Stimulated activated naive CD4-positive, alpha-beta T cell (primary cell): Measurements from ENCODE around the gene DCLRE1A.
"Not testable (repeated sequence)": the region's sequence is repeated elsewhere in the genome, so short reads cannot be mapped to it uniquely, and the experiment has no call there.

Experiments used
- DNase-seq, 6 experiments: peaks; one replicate each; lab custom pipeline; 2025; lab: John Stamatoyannopoulos, UW

The DCLRE1A gene

DNA sequence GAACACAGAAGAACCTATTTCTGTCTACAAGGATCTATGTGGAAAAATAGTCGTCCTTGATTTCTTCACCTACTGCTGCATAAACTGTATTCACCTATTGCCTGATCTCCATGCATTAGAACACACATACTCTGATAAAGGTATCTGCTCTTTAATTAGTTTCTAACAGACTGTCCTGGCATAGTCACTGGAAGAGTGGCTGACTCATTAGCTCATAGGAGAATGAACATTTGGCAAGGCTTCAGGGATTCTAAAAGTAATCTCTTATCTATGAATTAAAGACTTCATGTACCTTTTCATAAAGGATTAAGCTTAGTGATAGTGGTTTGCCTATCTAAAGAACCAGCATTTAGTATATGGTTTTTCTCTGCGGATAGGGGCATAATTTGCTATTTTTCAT is 4.7 kb upstream of the DCLRE1A start:
- DNase-seq, result no peak

GRCh38 chr10:113857210-113857609 is 3.3 kb upstream of the DCLRE1A start:
- DNase-seq, result no peak

- no peak for DNase-seq
Measured at GRCh38 chr10:113856563-113856962, 2.7 kb upstream of the DCLRE1A start.

DNA sequence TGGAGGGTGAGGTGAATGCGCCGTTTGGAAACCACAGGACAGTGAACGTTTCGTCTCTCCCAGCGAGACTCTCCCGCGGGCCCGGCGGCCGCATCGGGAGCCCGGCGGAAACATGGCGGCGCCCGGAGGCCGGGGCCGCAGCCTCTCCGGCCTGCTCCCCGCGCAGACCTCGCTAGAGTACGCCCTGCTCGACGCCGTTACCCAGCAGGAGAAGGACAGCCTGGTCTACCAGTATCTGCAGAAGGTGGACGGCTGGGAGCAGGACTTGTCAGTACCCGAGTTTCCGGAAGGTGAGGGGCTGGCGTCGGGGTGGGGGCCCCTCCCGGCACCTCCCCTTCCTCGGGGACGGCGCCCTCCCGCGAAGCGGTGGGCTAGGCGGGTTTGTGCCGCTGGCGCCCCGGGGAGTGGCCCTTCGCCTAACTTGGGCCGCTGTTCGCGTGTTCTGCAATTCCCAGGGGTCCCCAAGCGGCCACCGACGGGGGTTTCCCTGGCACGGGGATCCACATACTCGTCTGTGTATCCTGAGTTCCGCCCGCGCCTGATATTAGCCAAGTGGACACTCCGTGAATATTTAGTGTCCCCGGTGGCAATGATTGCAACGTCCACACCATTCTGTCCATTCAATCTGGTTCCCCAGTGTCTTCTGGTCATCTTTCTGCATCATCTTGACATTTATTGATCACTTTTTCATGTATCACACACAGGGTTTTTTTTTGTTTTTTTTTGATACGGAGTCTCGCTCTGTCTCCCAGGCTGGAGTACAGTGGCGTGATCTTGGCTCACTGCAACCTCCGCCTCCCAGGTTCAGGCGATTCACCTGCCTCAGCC is 1.1 kb upstream of the DCLRE1A start:
- DNase-seq, result peak; percentile 13 to 54 (median 28)

GRCh38 chr10:113853578-113854012 is 287 bp downstream of the DCLRE1A start:
- no peak for DNase-seq

DNA sequence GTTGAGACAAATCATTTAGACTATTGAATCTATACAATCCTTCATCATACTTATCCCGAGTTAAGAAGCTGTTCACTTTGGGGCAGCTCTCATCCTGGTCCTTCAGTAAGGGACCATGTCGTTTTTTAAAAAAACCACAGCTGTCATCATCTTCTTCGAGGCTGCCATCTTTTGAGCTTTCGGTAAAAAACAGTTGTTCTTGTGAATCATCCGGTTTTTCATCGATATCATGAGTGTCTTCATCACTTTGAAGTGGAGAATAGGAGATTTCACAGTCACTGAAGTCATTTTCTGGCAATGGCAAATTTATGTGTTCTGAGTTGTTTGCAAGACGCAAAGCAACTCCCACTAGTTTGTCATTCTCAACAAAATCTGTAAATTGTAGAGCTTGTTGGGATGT is 3.9 kb downstream of the DCLRE1A start:
- no peak for DNase-seq

- DNase-seq, result no peak
Measured at GRCh38 chr10:113849140-113849803, 4.6 kb downstream of the DCLRE1A start.

DNA sequence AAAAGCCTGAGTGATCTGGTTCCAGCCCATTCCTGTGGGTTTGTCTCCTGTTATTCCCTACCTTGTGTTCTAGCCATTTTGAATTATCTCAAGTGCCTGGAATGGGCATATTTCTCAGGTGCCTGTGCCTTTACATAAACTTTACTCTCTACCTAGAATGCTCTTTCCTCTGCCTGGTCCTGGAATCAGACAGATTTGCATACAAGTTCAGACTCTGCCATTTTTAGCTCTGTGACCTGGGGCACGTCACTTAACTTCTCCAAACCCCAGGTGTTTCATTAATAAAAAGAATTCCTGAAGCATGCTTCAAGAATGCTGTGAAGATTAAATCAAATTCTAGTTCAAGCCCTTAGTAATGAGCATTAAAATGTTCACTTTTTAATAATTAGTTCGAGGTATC is 7.8 kb downstream of the DCLRE1A start:
- DNase-seq, result no peak

DNA sequence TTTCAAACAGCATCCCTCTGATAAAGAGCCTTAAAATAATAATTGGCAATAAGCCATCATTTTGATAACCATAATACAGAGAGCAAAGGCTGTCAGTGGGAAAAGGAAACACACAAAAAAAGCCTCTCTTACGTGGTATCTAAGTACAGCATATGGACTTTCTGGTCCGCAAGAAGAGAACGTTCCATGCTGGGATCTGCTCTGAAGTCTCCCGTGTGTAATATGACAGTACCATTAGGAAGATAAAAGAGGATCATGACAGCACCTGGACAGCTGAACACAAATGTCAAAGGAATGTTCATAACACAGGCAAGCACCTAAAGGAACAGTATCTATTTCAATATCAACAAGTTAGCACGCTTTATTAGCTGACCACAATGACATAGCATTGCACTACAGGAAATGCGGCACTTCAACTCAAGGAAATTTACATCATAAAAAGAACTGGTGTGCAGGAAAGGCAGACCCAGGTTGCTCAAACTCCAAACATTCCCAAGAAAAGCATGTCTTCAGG is 9.9 kb downstream of the DCLRE1A start:
- no peak for DNase-seq

- DNase-seq, result no peak
Measured at GRCh38 chr10:113842171-113842570, 11.7 kb downstream of the DCLRE1A start.

- not testable (repeated sequence) for DNase-seq
Measured at GRCh38 chr10:113828567-113828966, 25.3 kb downstream of the DCLRE1A start.

GRCh38 chr10:113825791-113826190 is 28.1 kb downstream of the DCLRE1A start:
- no peak for DNase-seq

DNA sequence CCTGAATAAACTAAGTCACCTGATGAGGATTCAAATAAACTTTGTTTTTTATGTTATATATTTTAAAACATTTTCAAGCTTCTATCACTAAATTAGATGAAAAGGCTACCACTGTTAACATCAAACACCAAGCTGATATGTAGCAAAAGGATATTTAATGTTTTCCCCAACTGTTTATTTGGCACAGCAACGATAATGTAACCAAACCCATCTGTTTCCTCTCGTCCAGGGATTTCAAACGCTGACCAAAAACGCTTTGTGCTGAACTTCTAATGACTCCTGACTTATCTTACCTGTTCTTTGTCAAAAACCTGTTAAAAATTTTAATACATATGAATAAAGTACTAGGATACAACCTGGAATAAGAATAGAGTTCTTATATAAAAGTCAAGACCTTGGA is 30.5 kb downstream of the DCLRE1A start:
- DNase-seq, result no peak

DNA sequence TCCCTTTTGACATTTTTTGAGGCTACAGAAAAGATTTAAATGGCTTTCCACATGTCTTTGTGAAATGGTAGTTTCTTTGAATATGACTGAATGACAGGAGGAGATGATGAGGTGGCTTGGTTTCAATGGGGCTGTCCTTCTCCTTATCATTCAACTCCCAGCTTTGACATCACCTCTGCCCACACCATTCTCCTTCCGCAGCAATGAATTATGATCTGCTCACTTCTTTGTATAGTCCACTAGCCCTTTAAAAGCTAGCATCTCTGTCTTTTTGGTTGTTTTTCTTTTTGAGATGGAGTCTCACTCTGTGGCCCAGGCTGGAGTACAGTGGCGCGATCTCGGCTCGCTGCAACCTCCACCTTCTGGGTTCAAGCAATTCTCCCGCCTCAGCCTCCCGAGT is 31.7 kb downstream of the DCLRE1A start:
- DNase-seq, result no peak

- DNase-seq, result not testable (repeated sequence)
Measured at GRCh38 chr10:113821306-113821705, 32.6 kb downstream of the DCLRE1A start.

GRCh38 chr10:113820507-113820906 is 33.4 kb downstream of the DCLRE1A start:
- DNase-seq, result no peak

DNA sequence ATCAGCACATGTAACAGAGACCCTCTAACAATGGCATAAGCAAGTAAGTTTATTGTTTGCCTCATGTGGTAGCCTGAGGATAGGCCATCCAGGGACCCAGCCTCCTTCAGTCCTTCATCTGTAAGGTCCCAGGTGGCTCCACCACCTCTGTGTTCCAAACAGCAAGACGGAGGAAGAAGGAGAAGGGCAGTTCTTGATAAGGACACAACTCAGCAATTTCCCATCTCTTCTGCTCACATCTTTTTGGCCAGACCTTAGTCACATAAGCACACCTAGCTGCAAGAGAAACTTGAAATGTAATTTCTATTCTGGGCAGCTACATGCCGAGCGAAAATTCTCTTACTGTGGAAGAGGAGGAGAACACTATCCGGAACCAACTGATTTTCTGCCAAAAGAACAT is 33.9 kb downstream of the DCLRE1A start:
- DNase-seq, result no peak

- not testable (repeated sequence) for DNase-seq
Measured at GRCh38 chr10:113814700-113815099, 39.2 kb downstream of the DCLRE1A start.

GRCh38 chr10:113808168-113808567 is 45.7 kb downstream of the DCLRE1A start:
- DNase-seq, result no peak

DNA sequence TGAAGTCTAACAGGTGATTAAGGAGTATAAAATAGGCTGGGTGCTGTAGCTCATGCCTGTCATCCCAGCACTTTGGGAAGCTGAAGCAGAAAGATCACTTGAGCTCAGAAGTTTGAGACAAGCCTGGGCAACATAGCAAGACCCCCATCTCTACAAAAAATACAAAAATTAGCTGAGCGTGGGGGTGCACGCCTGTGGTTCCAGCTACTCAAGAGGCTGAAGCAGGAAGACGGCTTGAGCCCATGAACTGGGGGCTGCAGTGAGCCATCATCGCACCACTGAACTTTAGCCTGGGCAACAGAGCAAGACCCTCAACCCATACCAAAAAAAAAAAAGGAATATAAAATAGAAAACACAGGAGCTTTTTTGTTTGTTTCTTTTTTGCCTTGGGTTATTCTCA is 47.4 kb downstream of the DCLRE1A start:
- DNase-seq, result no peak

DNA sequence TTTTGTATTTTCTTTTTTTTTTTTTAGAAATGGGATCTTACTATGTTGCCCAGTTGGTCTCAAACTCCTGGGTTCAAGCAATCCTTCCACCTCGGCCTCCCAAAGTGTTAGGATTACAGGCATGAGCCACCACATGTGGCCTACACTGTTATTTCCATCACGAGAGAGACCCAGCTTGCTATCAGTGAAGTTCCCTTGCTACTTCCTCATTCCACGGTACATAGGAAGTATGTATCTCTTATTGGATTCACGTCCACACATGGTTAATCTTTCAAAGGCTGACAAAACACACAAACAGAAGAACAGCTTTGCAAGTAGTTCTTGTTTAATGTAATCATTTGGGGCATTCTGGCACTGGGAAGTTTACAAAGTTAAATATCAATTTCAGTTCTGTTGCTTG is 50.9 kb downstream of the DCLRE1A start:
- no peak for DNase-seq

- DNase-seq, result no peak
Measured at GRCh38 chr10:113801569-113801968, 52.3 kb downstream of the DCLRE1A start.

DNA sequence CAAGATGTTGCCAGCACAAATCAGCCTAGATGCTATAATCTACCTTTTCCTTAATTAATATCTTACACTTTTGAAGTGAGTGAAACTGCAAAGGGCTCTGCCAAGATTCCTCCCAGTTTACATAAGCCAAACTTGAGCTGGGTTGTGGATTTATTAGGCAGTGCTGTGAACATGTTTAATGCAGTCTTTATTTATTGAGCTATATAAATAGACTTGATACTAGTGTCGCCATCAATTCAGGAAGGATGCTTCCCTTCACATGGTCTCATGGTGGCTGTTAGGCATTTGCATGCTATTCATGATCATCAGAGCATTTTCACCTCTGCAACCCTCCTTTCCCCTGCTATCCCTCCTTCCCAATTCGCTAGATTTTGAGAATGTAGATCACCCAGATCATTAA is 62.2 kb downstream of the DCLRE1A start:
- no peak for DNase-seq
